MCF 10A (cell line): ENCODE results near the gene CDK19. TPM values are rescaled to one million over a fixed set of nuclear protein-coding genes. Genes with fewer than 3 reads are reported as not detected.

ENCODE experiments used
- BruUV-seq: library from RNA; stranded (reverse); fragments of 400-500 nt; replicated peaks from 2 replicates; lab custom pipeline; 2021; lab: Mats Ljungman, UMichigan
- CTCF ChIA-PET: fragments of 300-600 bp; sonication (Branson Sonifier 250); formaldehyde crosslinking; extraction: SDS; loops from one replicate; lab custom pipeline; 2021; ENCODE audit warnings: antibody characterized with exemption, inconsistent platforms; lab: Yijun Ruan, JAX
- POLR2A ChIA-PET: fragments of 300-600, 350-650 bp; sonication (Branson Sonifier 250); formaldehyde crosslinking; extraction: SDS; loops from one replicate; lab custom pipeline; 2020; ENCODE audit warnings: antibody characterized with exemption, inconsistent platforms; lab: Yijun Ruan, JAX
- DNase-seq: peaks from one replicate; pipeline ENCODE4 v3.0.0-alpha.2; 2018; ENCODE audit not compliant: unreplicated experiment
- H3K27ac Mint-ChIP-seq: one replicate; pipeline ENCODE4 v1.8.0; 2022; ENCODE audit warnings: mild to moderate bottlenecking, low read depth, mixed read lengths; ENCODE audit not compliant: unreplicated experiment
- H3K27me3 Mint-ChIP-seq: one replicate; pipeline ENCODE4 v1.8.0; 2022; ENCODE audit warnings: mixed read lengths; ENCODE audit not compliant: insufficient read depth, unreplicated experiment
- H3K36me3 Mint-ChIP-seq: one replicate; pipeline ENCODE4 v1.8.0; 2022; ENCODE audit warnings: mild to moderate bottlenecking, moderate library complexity, mixed read lengths; ENCODE audit not compliant: insufficient read depth, unreplicated experiment
- H3K4me1 Mint-ChIP-seq: one replicate; pipeline ENCODE4 v1.8.0; 2022; ENCODE audit warnings: mixed read lengths; ENCODE audit not compliant: insufficient read depth, unreplicated experiment
- H3K4me3 Mint-ChIP-seq: one replicate; pipeline ENCODE4 v1.8.0; 2022; ENCODE audit warnings: mild to moderate bottlenecking, moderate library complexity, mixed read lengths; ENCODE audit not compliant: unreplicated experiment
- H3K9me3 Mint-ChIP-seq: one replicate; pipeline ENCODE4 v1.8.0; 2022; ENCODE audit warnings: mixed read lengths; ENCODE audit not compliant: unreplicated experiment
- CTCF ChIP-seq: fragments of 200-600 bp; IDR thresholded peaks from one replicate; pipeline ENCODE4 v1.8.0; 2022; ENCODE audit warnings: antibody characterized with exemption, mild to moderate bottlenecking; ENCODE audit not compliant: unreplicated experiment
- intact Hi-C: fragments of 100-400 bp; cut with micrococcal nuclease; formaldehyde crosslinking; loops from 2 replicates; pipeline ENCODE4 v1.14.1; 2022
- total RNA-seq: library from RNA; stranded (reverse); gene quantifications from 2 replicates; pipeline ENCODE4 v1.2.3, GENCODE V29; 2022

CDK19 gene
- total RNA-seq, 1 experiment from 2014 or later = 10.2 TPM

GRCh38 chr6:110676396-110676795 lies 138.9 kb downstream of the CDK19 start:
- DNase-seq = no peak
- Mint-ChIP-seq H3K36me3 (no peaks in the 10 kb centered on the region), H3K4me1 (no peaks in the 10 kb centered on the region), H3K9me3 (no peaks in the 10 kb centered on the region), H3K4me3 (no peak overlapping the region), H3K27me3 (no peaks in the 10 kb centered on the region), H3K27ac (no peak overlapping the region)
- BruUV-seq = no TSS peak
- ChIA-PET CTCF (no interaction called here), POLR2A (no interaction called here)
- intact Hi-C loops = no loop called here
- no peak for TF ChIP-seq CTCF

- DNase-seq = no peak
- intact Hi-C loops = no loop called here
- Mint-ChIP-seq H3K4me1 (peaks cover 4% of the 10 kb centered on the region), H3K9me3 (no peaks in the 10 kb centered on the region), H3K36me3 (no peaks in the 10 kb centered on the region), H3K27ac (no peak overlapping the region), H3K4me3 (no peak overlapping the region), H3K27me3 (no peaks in the 10 kb centered on the region)
- TF ChIP-seq CTCF = no peak
- ChIA-PET CTCF (interaction anchor here (0.7 to 1.7 kb wide), 5 partner anchors 9 to 276 kb away, joined by 3 to 10 read pairs (median 5); no protein-coding TSS in a partner anchor), POLR2A (interaction anchor here (0.6 kb wide), 1 partner anchor 106 kb away, joined by 3 read pairs; no protein-coding TSS in a partner anchor)
- BruUV-seq = no TSS peak
These were observed 141.2 kb downstream of the CDK19 start for GRCh38 chr6:110674096-110674495.

GRCh38 chr6:110672122-110672521 lies 143.1 kb downstream of the CDK19 start:
- CTCF ChIA-PET = no interaction called here
- Mint-ChIP-seq H3K36me3 (no peaks in the 10 kb centered on the region), H3K27me3 (no peaks in the 10 kb centered on the region), H3K4me3 (no peak overlapping the region), H3K27ac (no peak overlapping the region), H3K9me3 (no peaks in the 10 kb centered on the region), H3K4me1 (peaks cover 4% of the 10 kb centered on the region)
- no TSS peak for BruUV-seq
- intact Hi-C loops = no loop called here
- no peak for DNase-seq
- TF ChIP-seq CTCF = no peak
- POLR2A ChIA-PET = no interaction called here

GRCh38 chr6:110671447-110671846 lies 143.8 kb downstream of the CDK19 start:
- intact Hi-C loops = no loop called here
- CTCF ChIA-PET = interaction anchor here (0.8 to 1.6 kb wide), 4 partner anchors 11 to 207 kb away, joined by 3 to 9 read pairs (median 4); no protein-coding TSS in a partner anchor
- TF ChIP-seq CTCF = no peak
- DNase-seq = no peak
- Mint-ChIP-seq H3K4me3 (no peak overlapping the region), H3K36me3 (no peaks in the 10 kb centered on the region), H3K9me3 (no peaks in the 10 kb centered on the region), H3K4me1 (peaks cover 4% of the 10 kb centered on the region), H3K27me3 (no peaks in the 10 kb centered on the region), H3K27ac (no peak overlapping the region)
- POLR2A ChIA-PET = interaction anchor here (0.7 to 0.8 kb wide), 2 partner anchors 9 to 147 kb away, joined by 3 to 4 read pairs; no protein-coding TSS in a partner anchor
- BruUV-seq = no TSS peak
